Fibroblast of mammary gland (primary cell): ENCODE measurements around the gene DIO1.

ENCODE experiments used
- DNase-seq: peaks from one replicate; pipeline ENCODE4 v3.0.0-alpha.2; 2010; ENCODE audit warnings: low read depth
- H3K4me3 ChIP-seq: 2 replicates; pipeline ENCODE4 v1.5.1; 2011; ENCODE audit warnings: low read depth, mild to moderate bottlenecking, low read length, moderate library complexity; ENCODE audit not compliant: control insufficient read depth
- CTCF ChIP-seq: conservative IDR thresholded peaks from 2 replicates; pipeline ENCODE4 v1.5.1; 2011; ENCODE audit warnings: low read depth, low read length, inconsistent platforms; ENCODE audit not compliant: control insufficient read depth, insufficient read depth

Gene DIO1

GRCh38 chr1:53894644-53895043 lies 657 bp downstream of the DIO1 start:
- TF ChIP-seq CTCF: no peak
- DNase-seq: no peak
- H3K4me3 ChIP-seq: no peak overlapping the region

- no peak for TF ChIP-seq CTCF
- no peak overlapping the region for H3K4me3 ChIP-seq
- no peak for DNase-seq
These were observed 1.4 kb downstream of the DIO1 start for GRCh38 chr1:53895421-53895820.

GRCh38 chr1:53896635-53897229 lies 2.7 kb downstream of the DIO1 start:
- H3K4me3 ChIP-seq: no peak overlapping the region
- peak; percentile 85 for DNase-seq

GRCh38 chr1:53899206-53899628 lies 5.2 kb downstream of the DIO1 start:
- no peak for TF ChIP-seq CTCF
- no peak overlapping the region for H3K4me3 ChIP-seq
- peak; percentile 75 for DNase-seq

More at GRCh38 chr1:53896635-53897229, 2.7 kb downstream of the DIO1 start:
- TF ChIP-seq CTCF: no peak

DNA sequence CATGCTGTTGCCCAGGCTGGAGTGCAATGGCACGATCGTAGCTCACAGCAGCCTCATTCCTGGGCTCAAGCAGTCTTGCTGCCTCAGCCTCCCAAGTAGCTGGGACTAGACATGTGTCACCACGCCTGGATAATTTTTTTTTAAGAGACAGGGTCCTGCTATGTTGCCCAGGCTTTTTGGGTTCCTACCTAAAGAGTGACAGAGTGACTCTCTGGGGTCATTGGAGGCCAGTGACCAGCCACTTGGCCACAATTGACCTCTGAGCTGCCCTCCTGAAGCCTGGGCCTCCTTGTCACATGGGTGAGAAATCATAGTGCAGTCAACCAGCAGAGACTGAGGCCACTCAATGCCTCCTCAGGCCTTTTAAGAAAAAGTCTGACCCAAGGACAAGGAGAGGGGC lies 5.7 kb downstream of the DIO1 start:
- no peak for TF ChIP-seq CTCF
- no peak overlapping the region for H3K4me3 ChIP-seq
- DNase-seq: no peak

- no peak overlapping the region for H3K4me3 ChIP-seq
- DNase-seq: no peak
- no peak for TF ChIP-seq CTCF
These were observed 8.5 kb downstream of the DIO1 start for GRCh38 chr1:53902235-53903138.
